ENCODE results near the gene DCTD. TPM values are rescaled to one million over a fixed set of nuclear protein-coding genes. Genes with fewer than 3 reads are reported as not detected.
A peak's percentile ranks its signal among the peaks of the same experiment; 100 is the strongest.

The DCTD gene
- total and polyA plus RNA-seq, 2 of the 13 experiments (the other 11 are each of a cell fraction or from before 2014, with no cell fraction given): 85.1 to 95.3 TPM

GRCh38 chr4:182897601-182898478 lies 19.3 kb downstream of the DCTD start (continued):
- TF ChIP-seq KDM4B (CRISPR knock-in tag; IDR thresholded peaks at IDR 0.05) (peak; percentile 89), KIAA2018 (CRISPR knock-in tag; IDR thresholded peaks at IDR 0.05; ENCODE audit: borderline replicate concordance) (no peak), CHD4 (IDR thresholded peaks at IDR 0.05; ENCODE audit: borderline replicate concordance, low read length) (no peak), ZNF619 (CRISPR knock-in tag; IDR thresholded peaks at IDR 0.05) (0 out of 2 replicates have a peak, but pooled peaks have one; percentile 60), ZBTB26 (CRISPR knock-in tag; IDR thresholded peaks at IDR 0.05; ENCODE audit: borderline replicate concordance) (peak; percentile 57; the same call in 1 of the 2 replicates), KLF16 (CRISPR knock-in tag; IDR thresholded peaks at IDR 0.05) (peak in 1 of 2 experiments; percentile 90; a peak in 2 of 4 replicates), ZC3H13 (CRISPR knock-in tag; IDR thresholded peaks at IDR 0.05) (no peak), ZKSCAN8 (CRISPR knock-in tag; IDR thresholded peaks at IDR 0.05; ENCODE audit: borderline replicate concordance) (peak; percentile 94), NONO (IDR thresholded peaks at IDR 0.05) (no peak), NONO (CRISPR knock-in tag; conservative IDR thresholded peaks at IDR 0.05) (peak; percentile 96)
- TF ChIP-seq, protein P1, sequence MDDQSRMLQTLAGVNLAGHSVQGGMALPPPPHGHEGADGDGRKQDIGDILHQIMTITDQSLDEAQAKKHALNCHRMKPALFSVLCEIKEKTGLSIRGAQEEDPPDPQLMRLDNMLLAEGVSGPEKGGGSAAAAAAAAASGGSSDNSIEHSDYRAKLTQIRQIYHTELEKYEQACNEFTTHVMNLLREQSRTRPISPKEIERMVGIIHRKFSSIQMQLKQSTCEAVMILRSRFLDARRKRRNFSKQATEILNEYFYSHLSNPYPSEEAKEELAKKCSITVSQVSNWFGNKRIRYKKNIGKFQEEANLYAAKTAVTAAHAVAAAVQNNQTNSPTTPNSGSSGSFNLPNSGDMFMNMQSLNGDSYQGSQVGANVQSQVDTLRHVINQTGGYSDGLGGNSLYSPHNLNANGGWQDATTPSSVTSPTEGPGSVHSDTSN (CRISPR knock-in tag; IDR thresholded peaks at IDR 0.05; ENCODE audit: borderline replicate concordance): no peak
- TF ChIP-seq, protein P2, sequence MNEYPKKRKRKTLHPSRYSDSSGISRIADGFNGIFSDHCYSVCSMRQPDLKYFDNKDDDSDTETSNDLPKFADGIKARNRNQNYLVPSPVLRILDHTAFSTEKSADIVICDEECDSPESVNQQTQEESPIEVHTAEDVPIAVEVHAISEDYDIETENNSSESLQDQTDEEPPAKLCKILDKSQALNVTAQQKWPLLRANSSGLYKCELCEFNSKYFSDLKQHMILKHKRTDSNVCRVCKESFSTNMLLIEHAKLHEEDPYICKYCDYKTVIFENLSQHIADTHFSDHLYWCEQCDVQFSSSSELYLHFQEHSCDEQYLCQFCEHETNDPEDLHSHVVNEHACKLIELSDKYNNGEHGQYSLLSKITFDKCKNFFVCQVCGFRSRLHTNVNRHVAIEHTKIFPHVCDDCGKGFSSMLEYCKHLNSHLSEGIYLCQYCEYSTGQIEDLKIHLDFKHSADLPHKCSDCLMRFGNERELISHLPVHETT (CRISPR knock-in tag; conservative IDR thresholded peaks at IDR 0.05): 0 out of 2 replicates have a peak, but pooled peaks have one; percentile 48

All from HepG2 (cell line).